Tongue (tissue), 2 donors: Measurements from ENCODE around the gene PLA2G2A. TPM values are rescaled to one million over a fixed set of nuclear protein-coding genes. Genes with fewer than 3 reads are reported as not detected.

Source experiments
- DNase-seq: peaks from one replicate; pipeline ENCODE4 v3.0.0-alpha.2; 2015
- total RNA-seq: library from RNA; depleted of rRNA; stranded (reverse); fragments of >200 nt; gene quantifications from one replicate; pipeline ENCODE4 v1.2.3, GENCODE V29; 2014

Gene PLA2G2A
- total RNA-seq, 1 donor from 2014 or later: 1.7 TPM

DNA sequence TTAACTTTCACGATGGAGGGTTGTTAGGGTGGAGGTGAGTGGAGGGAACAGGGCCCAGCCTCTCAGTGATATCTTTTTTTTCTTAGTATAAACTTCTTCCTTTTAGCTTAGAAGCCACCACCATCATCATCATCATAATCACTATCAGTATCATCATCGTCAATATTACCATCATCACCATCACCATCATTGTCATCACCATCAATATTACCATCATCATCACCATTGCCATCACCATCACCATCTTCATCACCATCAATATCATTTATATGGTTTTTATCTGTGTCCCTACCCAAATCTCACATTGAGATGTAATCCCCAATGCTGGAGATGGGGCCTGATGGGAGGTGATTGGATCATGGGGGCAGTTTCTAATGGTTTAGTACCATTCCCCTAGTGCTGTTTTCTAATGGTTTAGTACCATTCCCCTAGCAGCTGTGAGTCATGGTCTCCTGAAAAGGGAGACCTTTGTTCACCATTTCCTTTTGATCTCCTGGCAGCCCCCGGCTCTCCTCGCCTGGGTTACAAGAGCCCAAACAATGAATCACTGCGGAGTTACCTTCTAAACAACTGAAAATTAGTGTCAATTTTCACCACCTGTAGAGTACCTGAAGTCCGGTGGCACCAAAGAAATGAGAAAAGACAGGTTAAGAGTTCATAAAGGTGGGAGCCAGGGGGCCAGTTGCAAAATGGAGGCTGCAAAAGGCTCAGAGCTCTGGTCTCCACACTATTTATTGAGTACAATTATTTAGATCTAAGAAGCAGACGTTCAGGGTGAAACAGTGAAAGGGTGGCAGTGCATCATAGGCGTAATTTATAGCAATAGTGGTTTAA lies 52.9 kb downstream of the PLA2G2A start:
- no peak for DNase-seq

Other genes with a start within 250 kb of the PLA2G2A start
- 5.8 TPM for gene TMCO4, start 179.7 kb downstream of the PLA2G2A start, total RNA-seq
- not detected for gene RNF186, start 164.3 kb downstream of the PLA2G2A start, total RNA-seq
- gene OTUD3, start 97.2 kb downstream of the PLA2G2A start, total RNA-seq: 6.8 TPM
- not detected for gene PLA2G2E, start 56.0 kb downstream of the PLA2G2A start, total RNA-seq
- gene PLA2G5, start 90.6 kb upstream of the PLA2G2A start, total RNA-seq: not detected
- not detected for gene PLA2G2D, start 139.9 kb upstream of the PLA2G2A start, total RNA-seq
- not detected for gene PLA2G2F, start 159.7 kb upstream of the PLA2G2A start, total RNA-seq
- 0.51 TPM for gene UBXN10, start 206.5 kb upstream of the PLA2G2A start, total RNA-seq
- not detected for gene PLA2G2C, start 206.9 kb upstream of the PLA2G2A start, total RNA-seq